HCT116 (cell line): ENCODE results near the gene NCKAP5. TPM values are rescaled to one million over a fixed set of nuclear protein-coding genes. Genes with fewer than 3 reads are reported as not detected.

Experiments used
- ATAC-seq: fragments of 200-7000 bp; cut with Tn5 transposase; 2 replicates; pipeline ENCODE4 v1.9.1; 2020; ENCODE audit warnings: mild to moderate bottlenecking, moderate library complexity
- BruUV-seq: library from RNA; stranded (reverse); fragments of 400-500 nt; replicated peaks from 2 replicates; lab custom pipeline; 2021; lab: Mats Ljungman, UMichigan
- CTCF ChIA-PET: fragments of 300-600 bp; sonication (Branson Sonifier 250); formaldehyde crosslinking; loops from one replicate; lab custom pipeline; 2021; ENCODE audit warnings: antibody characterized with exemption; lab: Charles Lee
- POLR2A ChIA-PET: fragments of 300-600, 350-600 bp; sonication (Branson Sonifier 250); formaldehyde crosslinking; loops from one replicate; lab custom pipeline; 2021; ENCODE audit warnings: antibody characterized with exemption; lab: Charles Lee
- RAD21 ChIA-PET, 2 experiments: fragments of 300-600 bp; sonication (Branson Sonifier 250); formaldehyde crosslinking; loops; one replicate each; lab custom pipeline; 2023; ENCODE audit warnings: low total read pairs in 2 of 2; ENCODE audit not compliant: uncharacterized antibody in 2 of 2, unreplicated experiment in 2 of 2, low non-redundant PET in 1 of 2; lab: Charles Lee
- DNase-seq: peaks from one replicate; pipeline ENCODE4 v3.0.0-alpha.2; 2010; ENCODE audit warnings: low read depth, low spot score
- H2AFZ ChIP-seq: fragments of 200-600 bp; shearing (Covaris generic), sonication (generic); 2 replicates; pipeline ENCODE4 v1.6.1; 2017; ENCODE audit warnings: low read depth, mixed run types, mixed read lengths, antibody characterized with exemption, low read length; ENCODE audit not compliant: poor library complexity, severe bottlenecking
- H3K27ac ChIP-seq: 2 replicates; pipeline ENCODE4 v1.5.1; 2012; ENCODE audit warnings: low read depth, low read length
- H3K27me3 ChIP-seq: fragments of 200-600 bp; sonication (generic); 2 replicates; pipeline ENCODE4 v1.6.1; 2016; ENCODE audit warnings: mixed run types, low read length, mixed read lengths; ENCODE audit not compliant: insufficient read depth
- H3K36me3 ChIP-seq, 2 experiments: fragments of 200-500 bp in 1 of 2; fragments of 200-600 bp in 1 of 2; sonication (Bioruptor generic) in 1 of 2; sonication (generic) in 1 of 2; 2 replicates each; pipeline versions ENCODE4 v1.5.1 to v1.6.1; 2014 to 2016; ENCODE audit warnings: low read length in 2 of 2, inconsistent platforms in 1 of 2, mixed read lengths in 1 of 2, mixed run types in 1 of 2; ENCODE audit not compliant: insufficient read depth in 2 of 2, control insufficient read depth in 1 of 2
- H3K4me1 ChIP-seq, 2 experiments: fragments of 200-600 bp in 1 of 2; sonication (generic) in 1 of 2; 2 replicates each; pipeline versions ENCODE4 v1.5.1 to v1.6.1; 2012 to 2017; ENCODE audit warnings: low read length in 2 of 2, inconsistent platforms in 1 of 2, mild to moderate bottlenecking in 1 of 2, mixed read lengths in 1 of 2, mixed run types in 1 of 2, moderate library complexity in 1 of 2; ENCODE audit not compliant: insufficient read depth in 2 of 2, control insufficient read depth in 1 of 2
- H3K4me2 ChIP-seq: fragments of 200-600 bp; sonication (generic); 2 replicates; pipeline ENCODE4 v1.6.1; 2017; ENCODE audit warnings: mixed run types, low read length, mixed read lengths
- H3K4me3 ChIP-seq, 2 experiments: fragments of 200-600 bp in 1 of 2; sonication (generic) in 1 of 2; replicated peaks in 1 of 2; 2 replicates each; pipeline ENCODE4 v1.5.1; 2011 to 2016; ENCODE audit warnings: low read length in 2 of 2, control low read depth in 1 of 2, low read depth in 1 of 2, mild to moderate bottlenecking in 1 of 2, mixed read lengths in 1 of 2, mixed run types in 1 of 2
- H3K79me2 ChIP-seq: fragments of 200-600 bp; sonication (generic); 2 replicates; pipeline ENCODE4 v1.6.1; 2017; ENCODE audit warnings: mild to moderate bottlenecking, mixed run types, low read length, moderate library complexity, mixed read lengths; ENCODE audit not compliant: insufficient read depth
- H3K9ac ChIP-seq: fragments of 200-600 bp; sonication (generic); 2 replicates; pipeline ENCODE4 v1.6.1; 2016; ENCODE audit warnings: low read length, mixed read lengths
- H3K9me2 ChIP-seq: fragments of 200-600 bp; sonication (generic), shearing (Covaris generic); 2 replicates; pipeline ENCODE4 v1.6.1; 2017; ENCODE audit warnings: mixed run types, mild to moderate bottlenecking, moderate library complexity; ENCODE audit not compliant: insufficient read depth
- H3K9me3 ChIP-seq, 2 experiments: fragments of 200-500 bp in 1 of 2; fragments of 200-600 bp in 1 of 2; sonication (Bioruptor generic) in 1 of 2; sonication (generic) in 1 of 2; 2 replicates each; pipeline ENCODE4 v1.6.1; 2014 to 2017; ENCODE audit warnings: low read length in 2 of 2, mixed read lengths in 2 of 2, inconsistent platforms in 1 of 2, low read depth in 1 of 2, mild to moderate bottlenecking in 1 of 2, mixed run types in 1 of 2, moderate library complexity in 1 of 2; ENCODE audit not compliant: control insufficient read depth in 1 of 2, insufficient read depth in 1 of 2
- H4K20me1 ChIP-seq: fragments of 200-600 bp; sonication (generic), shearing (Covaris generic); 2 replicates; pipeline ENCODE4 v1.6.1; 2017; ENCODE audit warnings: mixed run types, mild to moderate bottlenecking, moderate library complexity; ENCODE audit not compliant: insufficient read depth
- ATF3 ChIP-seq: IDR thresholded peaks from 2 replicates; pipeline ENCODE4 v1.6.1; 2012
- CBX3 ChIP-seq: IDR thresholded peaks from 2 replicates; pipeline ENCODE4 v1.6.1; 2012; ENCODE audit warnings: low read depth
- CEBPB ChIP-seq: IDR thresholded peaks from 2 replicates; pipeline ENCODE4 v1.6.1; 2012; ENCODE audit warnings: low read depth
- CTCF ChIP-seq, 3 experiments: fragments of 200-600 bp in 1 of 3; sonication (generic) in 1 of 3; IDR thresholded peaks in 2 of 3; conservative IDR thresholded peaks in 1 of 3; 2 replicates each; pipeline ENCODE4 v1.5.1; 2012 to 2017; ENCODE audit warnings: low read depth in 2 of 3, low read length in 2 of 3, antibody characterized with exemption in 1 of 3, borderline replicate concordance in 1 of 3, control low read depth in 1 of 3, mild to moderate bottlenecking in 1 of 3, mixed read lengths in 1 of 3, mixed run types in 1 of 3, moderate library complexity in 1 of 3; ENCODE audit not compliant: insufficient read depth in 1 of 3
- EGR1 ChIP-seq: IDR thresholded peaks from 2 replicates; pipeline ENCODE4 v1.6.1; 2012; ENCODE audit warnings: low read depth
- ELF1 ChIP-seq: IDR thresholded peaks from 2 replicates; pipeline ENCODE4 v1.6.1; 2012; ENCODE audit warnings: low read depth, borderline replicate concordance
- EZH2 ChIP-seq: fragments of 200-600 bp; sonication (generic); IDR thresholded peaks from 2 replicates; pipeline ENCODE4 v1.6.1; 2017; ENCODE audit warnings: antibody characterized with exemption, mixed run types
- EZH2phosphoT487 ChIP-seq: fragments of 200-600 bp; IDR thresholded peaks from 2 replicates; pipeline ENCODE4 v1.6.1; 2018; ENCODE audit warnings: antibody characterized with exemption, borderline replicate concordance
- FOSL1 ChIP-seq: IDR thresholded peaks from 2 replicates; pipeline ENCODE4 v1.6.1; 2012; ENCODE audit warnings: low read depth
- MAX ChIP-seq: IDR thresholded peaks from 2 replicates; pipeline ENCODE4 v1.6.1; 2012
- POLR2A ChIP-seq: IDR thresholded peaks from 2 replicates; pipeline ENCODE4 v1.7.0; 2011; ENCODE audit warnings: borderline replicate concordance; ENCODE audit not compliant: insufficient read depth, insufficient read length; ENCODE audit errors: extremely low read depth
- POLR2AphosphoS5 ChIP-seq: IDR thresholded peaks from 2 replicates; pipeline ENCODE4 v1.6.1; 2011; ENCODE audit warnings: mild to moderate bottlenecking, low read depth, low read length, moderate library complexity
- SP1 ChIP-seq: IDR thresholded peaks from 2 replicates; pipeline ENCODE4 v1.6.1; 2012; ENCODE audit warnings: low read depth
- SRF ChIP-seq: IDR thresholded peaks from 2 replicates; pipeline ENCODE4 v1.6.1; 2012; ENCODE audit warnings: low read depth
- YY1 ChIP-seq: IDR thresholded peaks from 2 replicates; pipeline ENCODE4 v1.6.1; 2011; ENCODE audit warnings: low read length, low read depth, moderate library complexity, mild to moderate bottlenecking; ENCODE audit not compliant: insufficient replicate concordance; ENCODE audit errors: extremely low read depth
- ZFX ChIP-seq: fragments of 450-650 bp; IDR thresholded peaks from 2 replicates; pipeline ENCODE4 v1.6.1; 2017
- intact Hi-C: fragments of 100-400 bp; cut with micrococcal nuclease; formaldehyde crosslinking; loops from 2 replicates; pipeline ENCODE4 v1.10.0; 2022
- total RNA-seq: library from RNA; stranded (reverse); gene quantifications from one replicate; pipeline ENCODE4 v1.2.1, GENCODE V29; 2021; ENCODE audit not compliant: unreplicated experiment

The NCKAP5 gene
- total RNA-seq, 1 experiment from 2014 or later: 0.30 TPM

GRCh38 chr2:133516405-133517026 lies 51.7 kb downstream of the NCKAP5 start:
- intact Hi-C loops: no loop called here
- no peak for DNase-seq
- RAD21 ChIA-PET: no interaction called here

More at GRCh38 chr2:133516405-133517026, 51.7 kb downstream of the NCKAP5 start:
- CTCF ChIA-PET: no interaction called here
- no peaks in the 10 kb centered on the region for H3K9me3 ChIP-seq
- H3K27me3 ChIP-seq: no peaks in the 10 kb centered on the region
- ATAC-seq: no peak
- BruUV-seq: no TSS peak
- H3K4me2 ChIP-seq: no peak overlapping the region
- POLR2A ChIA-PET: no interaction called here
- H3K27ac ChIP-seq: no peak overlapping the region
- H3K9ac ChIP-seq: no peak overlapping the region
- H3K36me3 ChIP-seq: no peaks in the 10 kb centered on the region
- H3K4me1 ChIP-seq: no peaks in the 10 kb centered on the region
- no peaks in the 10 kb centered on the region for H3K79me2 ChIP-seq
- TF ChIP-seq FOSL1 (no peak), ATF3 (no peak), ZFX (no peak), MAX (no peak), CBX3 (no peak), POLR2A (no peak), EZH2phosphoT487 (no peak), YY1 (no peak), POLR2AphosphoS5 (no peak), SRF (no peak), EGR1 (no peak), ELF1 (no peak), EZH2 (no peak), SP1 (no peak), CTCF (IDR thresholded peaks at IDR 0.05 in 2 of 3, conservative IDR thresholded peaks at IDR 0.05 in 1 of 3; ENCODE audit: borderline replicate concordance in 1 of 3, insufficient read depth in 1 of 3, low read depth in 2 of 3, low read length in 2 of 3) (no peak), CEBPB (no peak)
- no peak overlapping the region for H2AFZ ChIP-seq
- no peaks in the 10 kb centered on the region for H3K9me2 ChIP-seq
- no peak overlapping the region for H3K4me3 ChIP-seq
- H4K20me1 ChIP-seq: no peaks in the 10 kb centered on the region
